ENCODE measurements around the gene TBC1D22A.
"Not testable (repeated sequence)": the region's sequence is repeated elsewhere in the genome, so short reads cannot be mapped to it uniquely, and the experiment has no call there.

The TBC1D22A gene

GRCh38 chr22:46732041-46732379 is 30.4 kb upstream of the TBC1D22A start:
- Mint-ChIP-seq H3K27ac (no peak overlapping the region), H3K36me3 (peaks cover 12 to 19% of the 10 kb centered on the region in 2 donors), H3K4me1 (peaks cover 44 to 73% of the 10 kb centered on the region in 2 donors), H3K4me3 (no peak overlapping the region), H3K27me3 (no peaks in the 10 kb centered on the region), H3K9me3 (no peaks in the 10 kb centered on the region)
- ATAC-seq (replicated peaks): no peak
- DNase-seq: no peak

GRCh38 chr22:46732513-46732912 is 29.9 kb upstream of the TBC1D22A start:
- ATAC-seq (replicated peaks) (no peak), DNase-seq (no peak)
- no peaks in the 10 kb centered on the region for H3K9me3 Mint-ChIP-seq
- H3K27me3 Mint-ChIP-seq: no peaks in the 10 kb centered on the region
- no peak overlapping the region for H3K4me3 Mint-ChIP-seq
- peaks cover 11 to 22% of the 10 kb centered on the region in 2 donors for H3K36me3 Mint-ChIP-seq
- H3K27ac Mint-ChIP-seq: no peak overlapping the region
- peaks cover 44 to 73% of the 10 kb centered on the region in 2 donors for H3K4me1 Mint-ChIP-seq

- not testable (repeated sequence) for H3K27ac Mint-ChIP-seq; H3K9me3 Mint-ChIP-seq; DNase-seq; ATAC-seq (replicated peaks); H3K4me3 Mint-ChIP-seq; H3K27me3 Mint-ChIP-seq
- peaks cover 44 to 71% of the 10 kb centered on the region in 2 donors for H3K4me1 Mint-ChIP-seq
- peaks cover 6 to 16% of the 10 kb centered on the region in 2 donors for H3K36me3 Mint-ChIP-seq
These were observed 28.2 kb upstream of the TBC1D22A start for GRCh38 chr22:46734213-46734722.

- DNase-seq: peak; percentile 57
- no peaks in the 10 kb centered on the region for H3K27me3 Mint-ChIP-seq
- peak overlapping the region; percentile 58 to 73 for H3K4me3 Mint-ChIP-seq
- H3K36me3 Mint-ChIP-seq: peaks cover 6 to 16% of the 10 kb centered on the region in 2 donors
- H3K9me3 Mint-ChIP-seq: no peaks in the 10 kb centered on the region
- H3K4me1 Mint-ChIP-seq: peaks cover 42 to 74% of the 10 kb centered on the region in 2 donors
- peak; percentile 61 to 78 for ATAC-seq (replicated peaks)
- peak overlapping the region; percentile 84 for H3K27ac Mint-ChIP-seq
These were observed 27.5 kb upstream of the TBC1D22A start for GRCh38 chr22:46734830-46735453.

GRCh38 chr22:46735747-46736608 is 26.5 kb upstream of the TBC1D22A start:
- Mint-ChIP-seq H3K4me3 (peak overlapping the region; percentile 88 to 96), H3K27me3 (no peaks in the 10 kb centered on the region), H3K9me3 (no peaks in the 10 kb centered on the region), H3K4me1 (peaks cover 42 to 74% of the 10 kb centered on the region in 2 donors), H3K27ac (no peak overlapping the region), H3K36me3 (peaks cover 6 to 11% of the 10 kb centered on the region in 2 donors)
- DNase-seq (no peak), ATAC-seq (replicated peaks) (no peak)

- ATAC-seq (replicated peaks) (no peak), DNase-seq (no peak)
- no peaks in the 10 kb centered on the region for H3K9me3 Mint-ChIP-seq
- H3K4me3 Mint-ChIP-seq: peak overlapping the region; percentile 88 to 96
- H3K36me3 Mint-ChIP-seq: peaks cover 2 to 6% of the 10 kb centered on the region in 2 donors
- peak overlapping the region; percentile 56 for H3K27ac Mint-ChIP-seq
- H3K4me1 Mint-ChIP-seq: peaks cover 37 to 69% of the 10 kb centered on the region in 2 donors
- H3K27me3 Mint-ChIP-seq: no peaks in the 10 kb centered on the region
These were observed 25.7 kb upstream of the TBC1D22A start for GRCh38 chr22:46736705-46737104.

- no peaks in the 10 kb centered on the region for H3K27me3 Mint-ChIP-seq
- H3K36me3 Mint-ChIP-seq: peaks cover 0 to 3% of the 10 kb centered on the region in 2 donors
- H3K27ac Mint-ChIP-seq: peak overlapping the region; percentile 90
- H3K4me1 Mint-ChIP-seq: peaks cover 36 to 63% of the 10 kb centered on the region in 2 donors
- ATAC-seq (replicated peaks) (peak; percentile 34 to 53), DNase-seq (peak; percentile 30)
- H3K4me3 Mint-ChIP-seq: peak overlapping the region; percentile 88 to 96
- no peaks in the 10 kb centered on the region for H3K9me3 Mint-ChIP-seq
These were observed 25.1 kb upstream of the TBC1D22A start for GRCh38 chr22:46737105-46737975.

- Mint-ChIP-seq H3K9me3 (peaks cover 5 to 6% of the 10 kb centered on the region in 2 donors), H3K4me1 (peaks cover 34 to 58% of the 10 kb centered on the region in 2 donors), H3K36me3 (peaks cover 5 to 9% of the 10 kb centered on the region in 2 donors), H3K4me3 (peak within 1 kb of the TSS; percentile 88 to 96), H3K27me3 (no peaks in the 10 kb centered on the region), H3K27ac (peak within 1 kb of the TSS; percentile 90)
- DNase-seq: peak; percentile 20
- peak; percentile 44 to 64 for ATAC-seq (replicated peaks)
These were observed 24.3 kb upstream of the TBC1D22A start, which contains the start of gene CERK for GRCh38 chr22:46737976-46738646. Gene CERK (minus strand): TSS chr22:46738252. CDS start chr22:46738148, 104 bp downstream.

GRCh38 chr22:46738647-46739093 is 23.8 kb upstream of the TBC1D22A start:
- H3K27ac Mint-ChIP-seq: peak overlapping the region; percentile 49
- H3K4me3 Mint-ChIP-seq: peak overlapping the region; percentile 82 to 88
- peaks cover 5 to 6% of the 10 kb centered on the region in 2 donors for H3K9me3 Mint-ChIP-seq
- peaks cover 8 to 10% of the 10 kb centered on the region in 2 donors for H3K36me3 Mint-ChIP-seq
- H3K27me3 Mint-ChIP-seq: no peaks in the 10 kb centered on the region
- H3K4me1 Mint-ChIP-seq: peaks cover 34 to 58% of the 10 kb centered on the region in 2 donors
- DNase-seq (no peak), ATAC-seq (replicated peaks) (peak in 1 of 2 donors; percentile 5)

GRCh38 chr22:46739094-46739870 is 23.2 kb upstream of the TBC1D22A start:
- Mint-ChIP-seq H3K4me3 (peak overlapping the region; percentile 82 to 88), H3K4me1 (peaks cover 31 to 52% of the 10 kb centered on the region in 2 donors), H3K36me3 (peaks cover 8 to 10% of the 10 kb centered on the region in 2 donors), H3K27ac (peak overlapping the region; percentile 49), H3K9me3 (peaks cover 5 to 6% of the 10 kb centered on the region in 2 donors), H3K27me3 (no peaks in the 10 kb centered on the region)
- DNase-seq (peak; percentile 60), ATAC-seq (replicated peaks) (peak in 1 of 2 donors; percentile 72)

GRCh38 chr22:46740910-46741780 is 21.3 kb upstream of the TBC1D22A start:
- peaks cover 19 to 34% of the 10 kb centered on the region in 2 donors for H3K4me1 Mint-ChIP-seq
- peaks cover 8 to 10% of the 10 kb centered on the region in 2 donors for H3K36me3 Mint-ChIP-seq
- H3K27ac Mint-ChIP-seq: peak overlapping the region; percentile 68
- ATAC-seq (replicated peaks) (no peak), DNase-seq (no peak)
- H3K9me3 Mint-ChIP-seq: peaks cover 5 to 6% of the 10 kb centered on the region in 2 donors
- H3K27me3 Mint-ChIP-seq: peaks cover 0 to 2% of the 10 kb centered on the region in 2 donors
- no peak overlapping the region for H3K4me3 Mint-ChIP-seq
